Fibroblast of the aortic adventitia (primary cell): ENCODE data around the gene TTBK1. TPM values are rescaled to one million over a fixed set of nuclear protein-coding genes. Genes with fewer than 3 reads are reported as not detected.

Source experiments
- DNase-seq: peaks from one replicate; pipeline ENCODE4 v3.0.0-alpha.2; 2010; ENCODE audit warnings: low read depth
- H3K4me3 ChIP-seq: 2 replicates; pipeline ENCODE4 v1.5.1; 2011; ENCODE audit warnings: low read depth, mild to moderate bottlenecking, control low read depth, low read length, moderate library complexity
- CTCF ChIP-seq: IDR thresholded peaks from 2 replicates; pipeline ENCODE4 v1.5.1; 2011; ENCODE audit warnings: mild to moderate bottlenecking, low read length, control low read depth, inconsistent platforms; ENCODE audit not compliant: insufficient read depth
- total RNA-seq: library from RNA; depleted of rRNA; stranded (reverse); fragments of >200 nt; gene quantifications from 2 replicates; pipeline ENCODE4 v1.2.3, GENCODE V29; 2012; ENCODE audit warnings: low replicate concordance

TTBK1 gene
- total RNA-seq: not detected in 2 replicates

DNA sequence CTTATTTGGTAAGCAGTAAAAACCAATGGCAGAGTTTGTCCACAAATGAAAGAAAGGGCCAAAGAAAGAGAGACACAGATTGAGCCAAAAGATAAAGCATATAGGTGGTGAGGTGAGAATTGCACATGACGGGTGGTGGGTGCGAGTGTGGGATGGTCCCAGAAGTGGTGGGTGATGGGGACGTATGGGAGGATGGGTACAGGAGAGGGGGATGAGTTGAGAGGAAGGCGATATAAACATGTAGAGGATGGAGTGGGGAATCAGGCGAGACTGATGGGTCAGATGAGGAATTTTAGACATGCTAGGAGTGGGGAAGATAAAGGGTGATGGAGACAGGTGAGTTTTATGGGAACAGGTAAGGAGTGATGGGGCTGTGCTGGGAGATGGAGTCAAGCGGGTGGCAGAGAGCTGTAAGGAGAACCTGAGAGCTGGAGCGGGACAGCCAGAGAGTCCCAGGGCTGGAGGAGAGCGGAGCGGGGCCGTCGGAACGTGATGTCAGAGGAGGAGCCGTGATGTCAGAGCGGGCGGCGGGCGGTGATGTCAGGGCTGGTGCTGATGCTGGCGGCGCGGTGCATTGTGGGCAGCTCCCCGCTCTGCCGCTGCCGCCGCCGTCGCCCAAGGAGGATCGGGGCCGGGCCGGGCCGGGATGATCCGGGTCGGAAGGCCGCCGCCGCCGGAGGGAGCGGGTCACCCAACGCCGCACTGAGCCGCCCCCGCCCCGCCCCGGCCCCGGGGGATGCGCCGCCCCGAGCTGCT, at the start of gene TTBK1:
TSS of gene TTBK1 (plus strand) at position 574 of the 756 bp plus-strand sequence. CDS start 3,180 bp downstream, outside the sequence.
- no peak for TF ChIP-seq CTCF
- no peak for DNase-seq
- H3K4me3 ChIP-seq: no peak within 1 kb of the TSS

- H3K4me3 ChIP-seq: no peak overlapping the region
- no peak for TF ChIP-seq CTCF
- DNase-seq: no peak
Observed at GRCh38 chr6:43193929-43194328, 49.4 kb upstream of the TTBK1 start.

DNA sequence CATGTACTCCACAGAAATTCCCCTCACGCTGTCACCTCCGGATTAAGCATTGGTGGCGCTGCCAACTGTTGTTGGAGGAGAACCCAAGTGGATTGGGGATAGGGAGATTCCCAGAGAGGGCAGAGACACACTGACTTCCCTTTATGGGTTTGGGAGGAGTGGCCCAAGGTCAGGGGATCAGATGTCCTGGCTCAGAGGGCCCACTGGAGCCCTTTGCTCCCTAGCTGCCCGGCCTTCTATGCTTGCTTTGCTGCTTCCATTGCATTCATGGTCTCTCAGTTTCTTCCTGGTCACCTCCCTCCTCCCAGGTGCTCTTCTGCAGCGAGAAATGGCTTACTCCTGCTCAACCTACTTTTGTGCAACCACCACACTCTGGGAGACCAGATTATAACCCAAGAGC, 46.9 kb upstream of the TTBK1 start:
- no peak for TF ChIP-seq CTCF
- DNase-seq: no peak
- no peak overlapping the region for H3K4me3 ChIP-seq

DNA sequence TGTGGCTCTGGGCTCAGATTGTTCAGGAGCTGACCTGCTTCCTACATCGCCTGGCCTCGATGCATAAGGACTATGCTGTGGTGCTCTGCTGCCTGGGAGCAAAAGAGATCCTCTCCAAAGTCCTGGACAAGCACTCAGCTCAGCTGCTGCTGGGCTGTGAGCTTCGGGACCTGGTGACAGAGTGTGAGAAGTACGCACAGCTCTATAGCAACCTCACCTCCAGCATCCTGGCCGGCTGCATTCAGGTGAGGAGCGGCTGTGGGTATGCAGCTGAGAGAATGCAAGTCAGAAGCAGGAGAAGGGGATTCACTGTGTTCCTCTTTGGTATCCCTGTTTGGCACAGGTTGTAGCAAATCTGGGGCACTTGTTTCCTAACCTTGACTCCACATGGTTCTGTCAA, 43.4 kb upstream of the TTBK1 start:
- no peak for TF ChIP-seq CTCF
- H3K4me3 ChIP-seq: no peak overlapping the region
- DNase-seq: no peak

DNA sequence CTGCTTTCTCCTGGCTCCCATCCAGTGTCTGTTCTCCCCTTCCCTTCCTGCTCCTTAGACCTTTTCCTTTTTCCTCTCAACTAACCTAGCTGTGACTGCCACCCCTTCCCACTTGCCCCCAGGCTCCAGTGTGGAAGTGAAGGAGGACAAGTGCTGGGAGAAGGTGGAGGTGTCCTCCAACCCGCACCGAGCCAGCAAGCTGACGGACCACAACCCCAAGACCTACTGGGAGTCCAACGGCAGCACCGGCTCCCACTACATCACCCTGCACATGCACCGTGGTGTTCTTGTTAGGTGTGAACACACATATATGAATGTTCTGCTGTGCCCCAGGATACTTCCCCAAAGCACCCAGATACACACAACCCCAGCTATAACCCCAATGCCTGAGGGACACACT, 42.7 kb upstream of the TTBK1 start:
- no peak for DNase-seq
- TF ChIP-seq CTCF: no peak

DNA sequence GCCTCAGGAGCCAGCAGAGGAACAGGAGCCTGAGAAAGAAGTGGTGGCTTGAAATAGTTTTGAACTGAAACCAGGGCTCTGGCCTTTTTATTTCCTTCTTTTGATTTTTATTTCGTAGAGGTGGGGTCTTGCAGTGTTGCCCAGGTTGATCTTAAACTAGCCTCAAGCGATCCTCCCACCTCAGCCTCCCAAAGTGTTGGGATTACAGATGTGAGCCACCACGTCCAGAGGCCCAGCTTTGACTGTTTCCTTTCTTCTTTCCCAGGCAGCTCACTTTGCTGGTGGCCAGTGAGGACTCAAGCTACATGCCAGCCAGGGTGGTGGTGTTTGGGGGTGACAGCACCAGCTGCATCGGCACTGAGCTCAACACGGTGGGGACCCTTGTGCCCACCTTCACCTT, 40.8 kb upstream of the TTBK1 start:
- TF ChIP-seq CTCF: no peak
- DNase-seq: no peak
- H3K4me3 ChIP-seq: no peak overlapping the region

More for the DNA sequence above, 42.7 kb upstream of the TTBK1 start:
- no peak overlapping the region for H3K4me3 ChIP-seq
